Measurements from ENCODE around the gene NNT.
"Not testable (repeated sequence)": the region's sequence is repeated elsewhere in the genome, so short reads cannot be mapped to it uniquely, and the experiment has no call there.

NNT gene

GRCh38 chr5:43592363-43592762, 10.6 kb upstream of the NNT start:
- no peak for DNase-seq (ENCODE audit: low read depth, low spot score)
- in situ Hi-C loops (cut with HindIII; ENCODE audit: low sequenced_read_pairs): no loop called here
- no peak overlapping the region for H3K4me3 ChIP-seq (ENCODE audit: low read depth, low read length)
- no peak for TF ChIP-seq CTCF (IDR thresholded peaks at IDR 0.05; ENCODE audit: low read depth, low read length)

GRCh38 chr5:43598927-43599326, 4.1 kb upstream of the NNT start:
- DNase-seq (ENCODE audit: low read depth, low spot score); in situ Hi-C loops (cut with HindIII; ENCODE audit: low sequenced_read_pairs); H3K4me3 ChIP-seq (ENCODE audit: low read depth, low read length): not testable (repeated sequence)

GRCh38 chr5:43601454-43602260, 1.3 kb upstream of the NNT start:
- DNase-seq (ENCODE audit: low read depth, low spot score): peak; percentile 51
- in situ Hi-C loops (cut with HindIII; ENCODE audit: low sequenced_read_pairs): no loop called here
- H3K4me3 ChIP-seq (ENCODE audit: low read depth, low read length): peak overlapping the region; percentile 80
- no peak for TF ChIP-seq CTCF (IDR thresholded peaks at IDR 0.05; ENCODE audit: low read depth, low read length)

- peak; percentile 26 for DNase-seq (ENCODE audit: low read depth, low spot score)
- no peak for TF ChIP-seq CTCF (IDR thresholded peaks at IDR 0.05; ENCODE audit: low read depth, low read length)
- in situ Hi-C loops (cut with HindIII; ENCODE audit: low sequenced_read_pairs): no loop called here
- H3K4me3 ChIP-seq (ENCODE audit: low read depth, low read length): peak overlapping the region; percentile 80
These were observed 601 bp downstream of the NNT start for GRCh38 chr5:43603344-43604217.

GRCh38 chr5:43604699-43605098, 1.7 kb downstream of the NNT start:
- no peak for TF ChIP-seq CTCF (IDR thresholded peaks at IDR 0.05; ENCODE audit: low read depth, low read length)
- no peak overlapping the region for H3K4me3 ChIP-seq (ENCODE audit: low read depth, low read length)
- DNase-seq (ENCODE audit: low read depth, low spot score): no peak
- in situ Hi-C loops (cut with HindIII; ENCODE audit: low sequenced_read_pairs): no loop called here

- H3K4me3 ChIP-seq (ENCODE audit: low read depth, low read length): no peak overlapping the region
- DNase-seq (ENCODE audit: low read depth, low spot score): no peak
- TF ChIP-seq CTCF (IDR thresholded peaks at IDR 0.05; ENCODE audit: low read depth, low read length): no peak
- in situ Hi-C loops (cut with HindIII; ENCODE audit: low sequenced_read_pairs): no loop called here
These were observed 3.4 kb downstream of the NNT start for GRCh38 chr5:43606351-43606750.

- DNase-seq (ENCODE audit: low read depth, low spot score): no peak
- no peak for TF ChIP-seq CTCF (IDR thresholded peaks at IDR 0.05; ENCODE audit: low read depth, low read length)
- in situ Hi-C loops (cut with HindIII; ENCODE audit: low sequenced_read_pairs): no loop called here
- H3K4me3 ChIP-seq (ENCODE audit: low read depth, low read length): no peak overlapping the region
These were observed 5.4 kb downstream of the NNT start for GRCh38 chr5:43608406-43608805.
